ENCODE measurements around the gene GAP43. TPM values are rescaled to one million over a fixed set of nuclear protein-coding genes. Genes with fewer than 3 reads are reported as not detected.

The GAP43 gene
- total RNA-seq, 1 donor from 2014 or later, result 17.4 TPM

- H3K9me3 Mint-ChIP-seq (ENCODE audit: unreplicated experiment), result no peaks in the 10 kb centered on the region
- Histone ChIP-seq H2AFZ (ENCODE audit: low read depth, low read length) (no peak overlapping the region), H3K27ac (ENCODE audit: low read depth, low read length) (no peak overlapping the region), H3K9ac (ENCODE audit: low read length) (no peak overlapping the region), H3K4me2 (ENCODE audit: low read length) (no peak overlapping the region), H3K4me3 (ENCODE audit: insufficient read depth, low read depth, low read length) (no peak overlapping the region), H3K9me3 (ENCODE audit: insufficient read depth, low read depth, low read length) (no peaks in the 10 kb centered on the region), H3K4me1 (ENCODE audit: insufficient read depth, low read length) (peaks cover 5% of the 10 kb centered on the region), H3K27me3 (ENCODE audit: insufficient read depth, low read length) (no peaks in the 10 kb centered on the region), H3K36me3 (ENCODE audit: insufficient read depth, low read length) (no peaks in the 10 kb centered on the region), H3K79me2 (ENCODE audit: insufficient read depth, low read length) (no peaks in the 10 kb centered on the region), H4K20me1 (ENCODE audit: insufficient read depth, low read length) (no peaks in the 10 kb centered on the region)
- TF ChIP-seq CTCF (IDR thresholded peaks at IDR 0.05; ENCODE audit: insufficient read depth, low read depth, low read length), result no peak
- TF ChIP-seq EZH2 (IDR thresholded peaks at IDR 0.05; ENCODE audit: insufficient read depth, low read length), result no peak
- H3K27ac Mint-ChIP-seq (ENCODE audit: unreplicated experiment), result no peak overlapping the region
- DNase-seq (ENCODE audit: low read depth), result peak; percentile 47
- H3K27me3 Mint-ChIP-seq (ENCODE audit: low read depth, unreplicated experiment), result no peaks in the 10 kb centered on the region
- H3K4me3 Mint-ChIP-seq (ENCODE audit: unreplicated experiment), result no peak overlapping the region
- peaks cover 31% of the 10 kb centered on the region for H3K4me1 Mint-ChIP-seq (ENCODE audit: low read depth, unreplicated experiment)
- no peak for FAIRE-seq
- H3K36me3 Mint-ChIP-seq (ENCODE audit: low read depth, unreplicated experiment), result no peaks in the 10 kb centered on the region
Measured at GRCh38 chr3:115670911-115671310, 47.6 kb downstream of the GAP43 start.

- H3K9me3 Mint-ChIP-seq (ENCODE audit: unreplicated experiment), result no peaks in the 10 kb centered on the region
- Histone ChIP-seq H3K4me1 (ENCODE audit: insufficient read depth, low read length) (peaks cover 5% of the 10 kb centered on the region), H2AFZ (ENCODE audit: low read depth, low read length) (no peak overlapping the region), H3K4me2 (ENCODE audit: low read length) (no peak overlapping the region), H3K9me3 (ENCODE audit: insufficient read depth, low read depth, low read length) (no peaks in the 10 kb centered on the region), H3K79me2 (ENCODE audit: insufficient read depth, low read length) (no peaks in the 10 kb centered on the region), H3K9ac (ENCODE audit: low read length) (no peak overlapping the region), H3K27ac (ENCODE audit: low read depth, low read length) (no peak overlapping the region), H3K27me3 (ENCODE audit: insufficient read depth, low read length) (no peaks in the 10 kb centered on the region), H3K36me3 (ENCODE audit: insufficient read depth, low read length) (no peaks in the 10 kb centered on the region), H4K20me1 (ENCODE audit: insufficient read depth, low read length) (no peaks in the 10 kb centered on the region), H3K4me3 (ENCODE audit: insufficient read depth, low read depth, low read length) (no peak overlapping the region)
- peak; percentile 26 for DNase-seq (ENCODE audit: low read depth)
- no peaks in the 10 kb centered on the region for H3K27me3 Mint-ChIP-seq (ENCODE audit: low read depth, unreplicated experiment)
- no peak overlapping the region for H3K4me3 Mint-ChIP-seq (ENCODE audit: unreplicated experiment)
- no peak overlapping the region for H3K27ac Mint-ChIP-seq (ENCODE audit: unreplicated experiment)
- no peak for FAIRE-seq
- peaks cover 22% of the 10 kb centered on the region for H3K4me1 Mint-ChIP-seq (ENCODE audit: low read depth, unreplicated experiment)
- TF ChIP-seq EZH2 (IDR thresholded peaks at IDR 0.05; ENCODE audit: insufficient read depth, low read length), result no peak
- TF ChIP-seq CTCF (IDR thresholded peaks at IDR 0.05; ENCODE audit: insufficient read depth, low read depth, low read length), result no peak
- no peaks in the 10 kb centered on the region for H3K36me3 Mint-ChIP-seq (ENCODE audit: low read depth, unreplicated experiment)
Measured at GRCh38 chr3:115671761-115672455, 48.6 kb downstream of the GAP43 start.

- no peak overlapping the region for H3K4me3 ChIP-seq (ENCODE audit: insufficient read depth, low read depth, low read length)
- no peaks in the 10 kb centered on the region for H3K79me2 ChIP-seq (ENCODE audit: insufficient read depth, low read length)
- H4K20me1 ChIP-seq (ENCODE audit: insufficient read depth, low read length), result no peaks in the 10 kb centered on the region
- H3K4me3 Mint-ChIP-seq (ENCODE audit: unreplicated experiment), result no peak overlapping the region
- no peaks in the 10 kb centered on the region for H3K27me3 ChIP-seq (ENCODE audit: insufficient read depth, low read length)
- no peak for TF ChIP-seq CTCF (IDR thresholded peaks at IDR 0.05; ENCODE audit: insufficient read depth, low read depth, low read length)
- no peak for TF ChIP-seq EZH2 (IDR thresholded peaks at IDR 0.05; ENCODE audit: insufficient read depth, low read length)
- no peak overlapping the region for H3K27ac Mint-ChIP-seq (ENCODE audit: unreplicated experiment)
- no peaks in the 10 kb centered on the region for H3K36me3 ChIP-seq (ENCODE audit: insufficient read depth, low read length)
- H3K36me3 Mint-ChIP-seq (ENCODE audit: low read depth, unreplicated experiment), result no peaks in the 10 kb centered on the region
- no peak overlapping the region for H3K4me2 ChIP-seq (ENCODE audit: low read length)
- DNase-seq (ENCODE audit: low read depth) (no peak), FAIRE-seq (no peak)
- no peaks in the 10 kb centered on the region for H3K4me1 ChIP-seq (ENCODE audit: insufficient read depth, low read length)
- H3K9ac ChIP-seq (ENCODE audit: low read length), result no peak overlapping the region
- H2AFZ ChIP-seq (ENCODE audit: low read depth, low read length), result no peak overlapping the region
- H3K4me1 Mint-ChIP-seq (ENCODE audit: low read depth, unreplicated experiment), result peaks cover 13% of the 10 kb centered on the region
- H3K27me3 Mint-ChIP-seq (ENCODE audit: low read depth, unreplicated experiment), result no peaks in the 10 kb centered on the region
- no peaks in the 10 kb centered on the region for H3K9me3 ChIP-seq (ENCODE audit: insufficient read depth, low read depth, low read length)
- H3K9me3 Mint-ChIP-seq (ENCODE audit: unreplicated experiment), result no peaks in the 10 kb centered on the region
- no peak overlapping the region for H3K27ac ChIP-seq (ENCODE audit: low read depth, low read length)
Measured at GRCh38 chr3:115673881-115674280, 50.6 kb downstream of the GAP43 start.

All from astrocyte (in vitro differentiated cells and primary cell).